GM19351 (cell line): ENCODE results near the gene WNT8A.

Experiments used
- ATAC-seq: cut with Tn5 transposase; IDR thresholded peaks from one replicate; pipeline ENCODE4 v1.9.1; 2021; ENCODE audit warnings: mild to moderate bottlenecking, moderate library complexity; ENCODE audit not compliant: unreplicated experiment

WNT8A gene

DNA sequence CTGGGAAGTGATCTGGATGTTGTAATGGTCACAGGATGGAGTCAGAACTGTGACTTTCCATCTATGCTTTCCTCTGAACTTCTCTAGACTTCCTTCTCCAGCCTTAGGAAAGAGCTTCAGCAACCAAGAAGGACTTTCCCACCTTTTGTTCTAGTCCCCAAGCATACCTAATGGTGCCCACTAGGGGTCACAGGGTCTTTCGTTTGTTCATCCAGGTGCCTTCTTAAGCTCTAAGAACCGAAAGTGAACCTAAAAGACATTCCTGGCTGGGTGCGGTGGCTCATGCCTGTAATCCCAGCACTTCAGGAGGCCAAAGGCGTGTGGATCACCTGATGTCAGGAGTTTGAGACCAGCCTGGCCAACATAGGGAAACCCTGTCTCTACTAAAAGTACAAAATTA lies 1.8 kb upstream of the WNT8A start:
- no peak for ATAC-seq

DNA sequence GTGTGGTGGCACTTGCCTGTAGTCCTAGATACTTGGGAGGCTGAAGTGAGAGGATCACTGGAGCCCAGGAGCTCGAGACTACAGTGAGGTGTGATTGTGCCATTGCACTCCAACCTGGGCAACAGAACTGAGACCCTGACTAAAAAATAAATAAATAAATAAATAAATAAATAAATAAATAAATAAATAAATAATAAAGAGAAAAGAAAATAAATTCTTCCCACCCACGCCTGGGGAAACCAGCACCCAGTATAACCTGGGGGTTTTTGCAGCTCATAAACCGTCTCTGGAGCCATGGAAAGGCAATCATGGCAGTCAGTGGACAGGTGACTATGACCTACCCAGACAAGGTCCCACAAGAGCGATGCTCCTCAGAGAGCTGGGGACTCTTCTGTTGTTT lies 7.9 kb downstream of the WNT8A start:
- ATAC-seq, result no peak

DNA sequence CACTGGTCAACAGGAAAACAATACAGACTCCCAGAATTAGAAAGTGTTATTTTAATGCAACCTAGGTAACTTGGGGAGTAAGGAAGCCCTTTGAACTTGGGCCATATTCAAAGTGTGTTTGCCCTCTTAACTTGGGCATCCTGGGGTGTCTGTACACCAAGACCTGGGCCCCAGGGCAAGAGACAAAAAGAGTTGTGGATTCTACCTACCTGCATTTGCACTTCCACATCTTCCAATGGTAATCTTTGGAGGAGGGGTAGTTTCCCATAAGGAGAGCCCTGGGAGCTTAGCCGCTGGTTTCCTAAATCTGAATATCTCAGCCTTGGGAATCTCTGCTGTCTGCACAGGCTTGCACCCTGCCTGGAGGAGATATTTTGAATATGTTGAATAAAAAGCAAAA lies 8.5 kb downstream of the WNT8A start:
- ATAC-seq, result no peak

DNA sequence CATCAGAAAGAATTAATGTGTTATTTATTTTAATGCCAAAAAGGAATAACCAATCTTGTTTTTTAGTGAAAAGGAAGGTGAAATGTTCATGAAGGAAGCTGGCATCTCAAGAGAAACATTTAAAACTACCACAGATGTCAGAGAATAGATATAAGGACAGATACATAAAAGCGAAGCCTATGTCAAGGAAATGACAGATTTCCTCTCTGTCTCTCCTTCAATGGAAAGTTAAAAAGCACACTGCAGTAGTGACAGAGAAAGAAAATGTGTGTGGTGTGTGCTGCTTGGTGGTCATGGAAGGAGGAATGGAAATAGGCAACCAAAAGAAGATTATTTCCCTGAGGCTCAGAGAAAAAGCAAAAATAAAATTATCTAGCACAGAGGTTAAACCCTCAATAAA lies 9.2 kb downstream of the WNT8A start:
- ATAC-seq, result no peak

DNA sequence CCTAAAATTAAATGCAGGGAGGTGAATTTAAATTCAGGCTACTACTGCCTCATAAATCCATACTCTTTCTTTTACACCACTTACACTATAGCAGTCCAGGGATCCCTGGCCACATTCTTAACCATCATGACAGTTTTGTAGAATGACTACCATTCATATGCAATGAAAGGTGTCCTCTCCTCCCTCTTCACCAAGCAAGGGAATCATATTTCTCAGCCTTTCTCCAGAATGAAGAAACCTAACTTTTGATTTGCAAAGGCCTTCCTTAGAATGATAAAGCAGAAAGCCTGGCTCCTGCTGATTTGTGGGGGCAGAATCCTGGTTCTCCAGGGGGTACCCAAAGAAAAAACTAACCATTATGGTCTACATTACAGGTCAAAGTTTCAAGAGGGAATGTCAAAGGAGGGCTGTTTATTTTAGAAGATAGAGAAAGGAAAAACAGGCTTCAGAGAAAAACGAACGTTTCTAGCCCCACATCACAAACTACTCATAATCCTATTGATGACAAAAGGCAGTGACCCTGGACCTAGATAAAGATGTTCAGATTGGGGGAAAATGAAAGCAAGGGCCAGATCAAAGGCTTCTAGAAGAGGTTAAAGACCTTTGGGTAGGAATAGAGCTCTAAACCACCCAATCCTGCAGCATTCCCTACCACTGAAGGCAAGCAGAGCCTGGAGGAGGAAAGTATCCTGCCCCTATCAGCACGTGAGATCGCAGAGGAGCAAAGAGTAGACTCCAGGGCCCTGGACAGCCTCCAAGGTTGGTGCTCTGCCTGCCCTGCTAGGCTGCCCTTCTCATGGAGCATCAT lies 11.5 kb downstream of the WNT8A start:
- no peak for ATAC-seq

DNA sequence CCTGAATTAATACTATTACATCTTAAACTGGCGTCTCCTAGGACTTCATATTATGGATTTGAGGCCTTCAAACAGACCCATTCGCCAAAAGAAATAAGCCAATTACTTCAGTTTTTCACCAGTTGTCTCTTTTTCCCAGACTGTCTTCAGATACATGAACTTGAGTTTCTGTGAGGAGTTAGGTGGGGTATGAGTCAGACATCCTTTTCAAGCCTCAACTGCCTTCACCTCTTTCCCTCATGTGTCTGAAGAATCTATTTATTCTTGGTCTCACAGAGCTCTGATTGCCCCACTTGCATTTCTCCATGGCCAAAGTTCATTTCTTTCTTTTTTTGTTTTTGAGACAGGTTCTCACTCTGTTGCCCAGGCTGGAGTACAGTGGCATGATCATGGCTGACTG lies 12.5 kb downstream of the WNT8A start:
- ATAC-seq, result no peak

DNA sequence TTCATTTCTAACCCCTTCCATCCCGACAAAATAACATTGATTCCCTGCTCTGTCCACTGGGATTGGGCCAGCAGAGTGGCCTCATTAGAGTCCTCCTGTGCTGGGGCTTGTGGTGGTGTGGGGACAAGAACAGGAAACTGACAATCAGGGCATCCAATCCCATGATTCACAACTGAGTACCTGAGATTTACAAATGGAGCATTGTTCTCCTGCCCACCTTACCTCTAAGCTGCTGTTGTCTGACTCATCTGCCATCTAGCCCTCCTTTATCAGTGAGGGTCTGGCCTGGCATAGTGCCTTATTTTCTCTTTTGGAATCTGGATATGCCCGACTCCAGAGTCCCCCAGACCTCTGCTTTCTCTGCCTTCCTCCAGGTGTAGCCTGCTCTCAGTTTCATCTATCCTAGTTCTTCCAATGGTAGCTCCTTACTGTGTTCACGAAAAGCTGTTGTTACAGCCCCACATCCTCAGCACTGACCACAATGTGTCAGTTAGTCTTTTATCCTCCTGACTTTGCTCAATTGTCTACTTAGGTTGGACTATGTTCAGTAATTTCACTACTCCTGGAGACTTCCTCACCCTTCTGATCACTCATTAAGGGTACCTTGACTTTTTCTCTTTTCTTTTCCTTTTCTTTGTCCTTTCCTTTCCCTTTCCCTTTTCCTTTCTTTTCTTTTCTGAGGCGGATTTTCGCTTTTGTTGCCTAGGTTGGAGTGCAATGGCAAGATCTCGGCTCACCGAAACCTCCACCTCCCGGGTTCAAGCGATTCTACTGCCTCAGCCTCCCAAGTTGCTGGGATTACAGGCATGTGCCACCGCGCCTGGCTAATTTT lies 13.4 kb downstream of the WNT8A start:
- no peak for ATAC-seq

DNA sequence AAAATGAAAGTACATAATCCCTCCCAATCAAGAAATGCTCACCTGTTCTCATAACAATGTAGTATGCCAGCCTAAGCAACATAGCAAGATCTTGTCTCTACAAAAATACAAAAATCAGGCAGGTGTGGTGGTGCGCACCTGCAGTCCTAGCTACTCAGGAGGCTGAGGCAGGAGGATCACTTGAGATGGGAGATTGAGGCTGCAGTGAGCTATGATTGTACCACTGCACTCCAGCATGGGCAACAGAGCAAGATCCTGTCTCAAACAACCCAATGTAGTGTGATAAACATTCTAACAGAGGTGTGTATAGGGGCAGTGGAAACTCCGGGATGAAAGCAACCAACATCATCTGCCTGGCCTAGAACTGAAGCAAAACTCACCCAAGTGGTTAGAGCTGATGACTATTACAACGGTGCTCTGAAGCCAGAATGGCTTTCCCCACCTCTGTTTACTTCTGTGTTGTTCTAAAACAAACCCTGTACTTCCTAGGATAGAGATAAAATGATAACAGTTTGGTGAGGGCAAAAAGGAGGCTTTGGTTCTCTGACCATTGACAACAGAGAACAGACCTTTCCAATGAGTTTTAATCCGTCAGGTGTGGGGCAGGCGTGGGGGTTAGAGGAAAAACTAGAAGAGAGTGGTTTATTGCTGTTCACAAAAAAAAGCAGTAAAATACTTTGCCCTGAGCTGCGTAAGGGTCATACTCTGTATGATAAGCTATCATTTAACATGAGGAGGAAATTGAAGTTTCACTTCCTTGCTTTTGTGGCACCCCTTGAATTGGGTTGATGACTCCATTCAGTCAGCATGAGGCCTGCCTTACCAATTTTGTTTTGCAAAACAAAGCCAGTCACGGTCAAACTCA lies 18.9 kb downstream of the WNT8A start:
- no peak for ATAC-seq

DNA sequence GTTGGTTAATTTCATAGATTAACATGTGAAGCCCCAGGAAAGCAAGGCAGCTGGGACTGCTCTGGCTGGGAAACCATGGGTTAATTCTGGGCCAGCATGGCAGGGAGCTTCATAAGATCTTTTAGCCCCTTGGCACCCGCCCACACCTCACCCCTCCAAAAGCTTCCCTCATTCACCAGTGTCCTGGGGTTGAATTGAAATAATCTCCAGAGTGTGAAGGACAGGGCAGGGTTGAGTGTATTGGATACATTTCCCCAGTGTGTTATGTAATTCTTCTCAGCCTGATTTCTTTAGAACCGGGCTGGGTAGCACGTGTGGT lies 19.4 kb downstream of the WNT8A start:
- ATAC-seq, result no peak

DNA sequence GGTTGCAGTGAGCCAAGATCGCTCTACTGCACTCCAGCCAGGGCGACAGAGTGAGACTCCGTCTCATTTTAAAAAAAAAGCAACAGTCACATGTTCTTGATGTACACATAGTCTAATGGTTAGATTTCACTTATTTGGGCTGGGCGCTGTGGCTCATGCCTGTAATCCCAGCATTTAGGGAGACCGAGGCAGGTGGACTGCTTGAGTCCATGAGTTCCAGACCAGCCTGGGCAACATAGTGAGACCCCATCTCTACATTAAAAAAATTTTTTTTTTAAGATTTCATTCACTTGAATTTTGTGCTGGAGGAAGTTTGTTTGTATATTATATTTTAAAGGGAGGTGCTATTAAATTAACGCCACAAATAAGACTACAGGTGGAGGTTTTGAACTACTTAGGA lies 21.9 kb downstream of the WNT8A start:
- no peak for ATAC-seq

DNA sequence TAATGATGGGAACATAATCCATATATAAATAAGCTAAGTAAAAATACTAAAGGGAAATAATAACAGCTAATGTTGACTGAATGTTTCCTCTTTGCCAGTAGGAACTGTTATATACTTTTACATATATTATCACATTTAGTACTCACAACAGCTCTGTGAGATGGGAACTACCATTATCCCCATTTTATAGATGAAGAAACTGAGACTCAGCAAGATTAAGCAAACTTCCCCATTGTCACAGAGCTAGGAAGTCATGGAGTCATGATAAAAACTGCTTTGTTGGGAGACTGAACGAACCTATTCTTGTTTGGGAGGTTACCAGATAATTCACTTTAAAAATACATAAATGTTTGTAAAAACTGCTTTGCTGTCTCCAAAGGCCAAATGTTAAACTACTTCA lies 23.4 kb downstream of the WNT8A start:
- no peak for ATAC-seq

DNA sequence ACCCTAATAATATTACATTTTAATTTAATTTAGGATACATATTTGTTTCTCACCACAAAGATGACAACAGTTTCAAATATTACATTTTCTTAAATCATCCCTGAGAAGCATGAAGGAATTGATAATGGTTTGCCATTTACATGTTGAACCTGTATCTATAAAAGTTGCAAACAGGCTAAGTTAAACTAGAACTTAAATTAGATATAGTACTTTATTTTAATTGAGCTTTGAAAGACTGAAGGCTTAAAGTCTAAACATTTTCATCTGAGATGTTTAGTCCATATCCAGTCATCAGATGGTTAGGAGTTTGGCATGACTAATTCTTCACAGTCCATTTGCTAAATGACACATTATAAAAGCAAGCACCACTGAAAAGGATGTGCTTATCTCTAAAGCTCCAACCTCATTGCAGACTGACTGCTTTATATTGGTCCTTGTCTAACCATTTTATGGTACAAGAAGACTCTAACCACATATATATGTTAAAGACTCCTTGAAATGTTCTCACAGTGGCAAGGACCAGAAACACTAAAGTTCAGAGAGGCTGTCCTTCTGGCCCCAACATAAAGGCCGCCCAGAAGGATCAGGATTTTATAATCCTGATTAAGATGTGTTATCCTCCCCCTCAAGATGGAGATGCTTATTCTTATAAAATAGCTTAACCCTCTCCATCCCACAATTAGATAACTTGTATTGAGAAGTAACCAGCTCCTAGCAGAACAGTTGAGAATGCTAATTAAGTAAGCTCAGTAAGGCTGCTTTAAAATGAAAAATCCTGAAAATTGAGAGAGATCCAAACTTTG lies 25.8 kb downstream of the WNT8A start:
- no peak for ATAC-seq

DNA sequence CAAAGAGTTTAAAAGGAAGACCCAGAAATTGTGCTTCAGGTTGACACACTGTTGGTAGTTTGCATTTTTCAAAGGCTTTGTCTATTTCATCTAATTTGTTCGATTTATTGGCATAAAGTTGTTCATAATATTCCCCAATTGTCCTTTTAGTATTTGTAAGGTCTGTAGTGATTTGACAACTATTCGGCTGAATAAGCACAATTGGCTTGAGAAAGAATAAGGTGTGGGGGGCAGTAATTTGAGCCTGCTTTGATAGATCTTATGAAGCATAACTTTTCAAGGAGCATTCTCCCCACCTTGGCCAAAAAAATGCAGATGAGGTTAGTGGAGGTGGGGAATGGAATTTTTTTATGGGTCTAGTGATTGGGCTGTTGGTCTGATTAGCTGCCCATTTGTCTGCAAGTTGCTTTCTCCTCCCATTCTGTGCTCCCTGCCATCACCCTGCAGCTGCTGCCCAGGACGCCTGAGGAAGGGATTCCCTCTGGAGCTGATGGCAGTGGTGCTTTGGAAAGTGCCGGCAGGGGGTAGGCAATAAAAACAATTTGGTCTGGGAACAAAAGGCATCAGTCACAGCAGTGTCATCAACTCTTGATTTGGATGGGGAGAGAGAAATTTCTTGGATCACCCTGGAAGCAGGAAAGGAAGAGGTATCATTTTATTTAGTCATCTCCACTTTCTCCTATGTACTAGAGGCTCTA lies 26.6 kb downstream of the WNT8A start:
- no peak for ATAC-seq

DNA sequence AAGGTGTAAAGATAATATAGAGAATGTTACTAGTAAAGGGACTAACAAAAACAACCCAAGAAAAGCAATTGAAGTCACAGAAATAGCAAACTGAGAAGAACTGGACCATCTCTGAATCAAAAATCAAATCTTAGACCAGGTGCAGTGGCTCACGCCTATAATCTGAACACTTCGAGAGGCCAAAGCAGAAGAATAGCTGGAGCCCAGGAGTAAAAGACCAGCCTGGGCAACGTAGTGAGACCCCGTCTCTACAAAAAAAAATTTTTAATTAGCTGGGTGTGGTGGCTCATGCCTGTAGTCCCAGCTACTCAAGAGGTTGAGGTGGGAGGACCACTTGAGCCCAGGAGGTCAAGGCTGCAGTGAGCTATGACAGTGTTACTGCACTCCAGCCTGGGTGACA lies 27.3 kb downstream of the WNT8A start:
- no peak for ATAC-seq

DNA sequence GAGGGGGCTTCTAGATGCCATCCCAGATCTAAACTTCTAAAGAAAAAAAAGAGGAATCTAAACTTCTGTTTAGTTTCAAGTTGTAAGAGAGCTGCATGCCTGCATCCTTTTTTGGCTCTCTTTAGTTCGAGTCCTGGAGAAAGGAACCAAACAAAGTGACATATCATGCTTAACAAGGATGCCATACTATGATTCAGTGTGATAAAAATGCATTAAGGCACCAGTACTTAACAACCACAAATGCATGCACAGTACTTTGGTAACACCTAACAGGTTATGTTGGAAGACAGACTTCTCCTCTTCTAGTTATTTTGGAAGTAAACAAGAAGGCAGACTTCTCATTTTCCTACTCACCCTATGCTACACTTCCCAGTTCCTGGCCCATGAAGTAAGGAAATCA lies 28.1 kb downstream of the WNT8A start:
- no peak for ATAC-seq

DNA sequence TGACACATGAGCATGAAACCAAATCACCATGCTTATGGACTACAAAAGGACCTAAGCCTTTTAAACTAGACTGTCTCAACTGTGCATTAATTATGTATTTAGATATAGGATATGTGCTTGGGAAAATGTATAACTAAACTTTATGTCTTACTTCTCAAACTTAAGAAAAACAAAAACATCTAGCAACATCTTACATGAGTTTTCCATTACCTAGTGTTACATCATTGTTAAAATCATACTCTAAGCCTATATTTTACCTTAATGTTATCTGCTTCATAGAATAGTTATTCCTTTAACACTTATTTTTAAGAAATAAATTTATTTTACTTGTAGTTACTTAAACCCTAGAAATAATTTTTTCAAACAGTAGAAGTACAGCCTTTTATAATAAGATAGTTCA lies 31.4 kb downstream of the WNT8A start:
- no peak for ATAC-seq

DNA sequence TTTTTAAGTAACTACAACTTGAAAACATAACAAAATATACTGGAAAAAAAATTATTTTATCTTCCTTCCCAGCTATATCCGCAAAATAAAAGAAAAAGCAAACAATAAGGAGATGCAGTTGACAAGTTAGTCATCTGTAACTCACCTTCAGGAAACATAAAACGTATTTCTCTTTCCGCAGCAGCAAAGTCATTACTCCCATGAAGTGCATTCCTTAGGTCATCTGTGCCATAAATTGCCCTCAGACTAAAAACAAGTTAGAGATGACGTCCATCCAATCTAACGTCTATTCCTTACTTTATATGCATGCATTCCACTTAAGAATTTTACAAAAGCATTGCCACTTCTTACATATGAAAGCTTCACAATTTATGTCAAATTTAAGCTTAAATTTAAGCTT lies 44.5 kb downstream of the WNT8A start:
- no peak for ATAC-seq

DNA sequence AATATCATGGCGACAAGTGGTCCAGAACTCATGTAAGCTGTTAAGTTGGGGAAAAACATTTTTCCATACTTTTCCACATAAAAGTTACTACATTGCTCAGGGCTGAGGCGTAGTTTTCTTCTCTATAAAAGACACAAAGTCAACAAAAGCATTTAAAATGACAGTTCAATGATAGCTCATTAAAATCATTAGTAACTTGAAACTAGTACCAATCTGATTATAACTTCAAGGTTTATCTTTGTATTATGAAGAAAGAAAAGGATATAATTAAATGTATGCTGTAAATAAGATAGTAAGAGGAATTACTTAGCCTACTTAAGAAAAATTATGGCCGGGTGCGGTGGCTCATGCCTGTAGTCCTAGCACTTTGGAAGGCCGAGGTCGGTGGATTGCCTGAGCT lies 45.5 kb downstream of the WNT8A start:
- ATAC-seq, result no peak

DNA sequence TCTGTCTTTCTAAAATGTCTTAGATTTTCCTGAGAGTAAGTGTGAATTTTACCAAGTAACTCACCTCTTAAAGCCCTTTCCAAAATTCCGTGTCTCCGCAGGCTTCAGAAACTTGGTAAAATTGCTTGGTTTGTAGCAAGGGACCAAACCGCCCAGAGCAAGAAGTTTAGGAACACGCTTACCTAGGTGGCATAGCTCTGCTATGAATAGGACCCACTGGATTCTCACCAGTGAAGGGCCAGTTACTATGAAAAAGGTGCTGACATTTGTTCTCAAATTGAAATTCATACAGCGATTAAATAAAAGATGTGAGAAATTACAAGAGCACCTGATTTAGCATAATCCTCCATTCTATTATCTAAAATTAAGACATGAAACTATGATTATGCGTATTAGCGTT lies 48.7 kb downstream of the WNT8A start:
- no peak for ATAC-seq
